GM12878 (cell line): ENCODE measurements around the gene LRRC4B. TPM values are rescaled to one million over a fixed set of nuclear protein-coding genes. Genes with fewer than 3 reads are reported as not detected.

Experiments used
- ATAC-seq: fragments of 200-7000 bp; cut with Tn5 transposase; 3 replicates; pipeline ENCODE4 v1.9.1; 2020; ENCODE audit warnings: mild to moderate bottlenecking, moderate library complexity
- BruUV-seq: library from RNA; stranded (reverse); fragments of 400-500 nt; replicated peaks from 2 replicates; lab custom pipeline; 2021; lab: Mats Ljungman, UMichigan
- CTCF ChIA-PET: fragments of 300-600 bp; sonication (Branson Sonifier 250); formaldehyde crosslinking; extraction: SDS; loops from one replicate; lab custom pipeline; 2021; ENCODE audit warnings: inconsistent platforms; lab: Yijun Ruan, JAX
- POLR2A ChIA-PET: fragments of 350-600 bp; formaldehyde crosslinking; extraction: SDS; loops from one replicate; lab custom pipeline; 2021; ENCODE audit warnings: inconsistent platforms; lab: Charles Lee
- RAD21 ChIA-PET: fragments of 300-600 bp; sonication (Branson Sonifier 250); formaldehyde crosslinking; loops from one replicate; lab custom pipeline; 2023; ENCODE audit warnings: antibody characterized with exemption; ENCODE audit not compliant: unreplicated experiment; lab: Charles Lee
- SMC1A ChIA-PET: fragments of 300-600 bp; sonication (Branson Sonifier 250); formaldehyde crosslinking; loops from one replicate; lab custom pipeline; 2023; ENCODE audit not compliant: unreplicated experiment, uncharacterized antibody; lab: Charles Lee
- DNase-seq: peaks from one replicate; pipeline ENCODE4 v3.0.0-alpha.2; 2011; ENCODE audit warnings: low read depth, low spot score
- FAIRE-seq: peaks from 3 replicates; lab custom pipeline; 2011; peaks lifted over from hg19 to GRCh38; lab: Jason Lieb, UNC
- H2AFZ ChIP-seq: 2 replicates; pipeline ENCODE4 v1.6.0; 2011; ENCODE audit warnings: low read depth, low read length, control low read depth; ENCODE audit not compliant: control insufficient read depth
- H3K27ac ChIP-seq: 2 replicates; pipeline ENCODE4 v1.5.1; 2011; ENCODE audit warnings: control low read depth; ENCODE audit not compliant: control insufficient read depth, insufficient read depth
- H3K27me3 ChIP-seq, 2 experiments: replicated peaks in 1 of 2; 2 replicates each; pipeline versions ENCODE4 v1.6.0 to v1.6.1; 2011; ENCODE audit warnings: low read length in 1 of 2; ENCODE audit not compliant: control insufficient read depth in 2 of 2, insufficient read depth in 2 of 2
- H3K36me3 ChIP-seq, 2 experiments: 2 replicates each; pipeline ENCODE4 v1.5.1; 2011; ENCODE audit warnings: low read length in 1 of 2; ENCODE audit not compliant: control insufficient read depth in 2 of 2, insufficient read depth in 2 of 2
- H3K4me1 ChIP-seq: 2 replicates; pipeline ENCODE4 v1.6.1; 2011; ENCODE audit warnings: mild to moderate bottlenecking, low read length, moderate library complexity, mixed read lengths; ENCODE audit not compliant: control insufficient read depth, insufficient read depth
- H3K4me2 ChIP-seq: 2 replicates; pipeline ENCODE4 v1.6.0; 2011; ENCODE audit warnings: control low read depth; ENCODE audit not compliant: control insufficient read depth, insufficient read depth
- H3K4me3 ChIP-seq: fragments of 200-600 bp; sonication (generic); 2 replicates; pipeline ENCODE4 v1.5.1; 2016
- H3K79me2 ChIP-seq: 2 replicates; pipeline ENCODE4 v1.6.0; 2011; ENCODE audit warnings: low read length; ENCODE audit not compliant: control insufficient read depth, insufficient read depth
- H3K9ac ChIP-seq: 2 replicates; pipeline ENCODE4 v1.8.0; 2011; ENCODE audit warnings: low read length, control low read depth, mixed read lengths; ENCODE audit not compliant: control insufficient read depth, insufficient read depth
- H3K9me3 ChIP-seq: replicated peaks from 3 replicates; pipeline ENCODE4 v1.5.1; 2011; ENCODE audit warnings: mild to moderate bottlenecking, low read length; ENCODE audit not compliant: control insufficient read depth, insufficient read depth
- H4K20me1 ChIP-seq: 2 replicates; pipeline ENCODE4 v1.6.0; 2011; ENCODE audit not compliant: control insufficient read depth, insufficient read depth
- BHLHE40 ChIP-seq, 2 experiments: fragments of 450-650 bp in 1 of 2; IDR thresholded peaks; 2 replicates each; pipeline ENCODE4 v1.6.1; 2011 to 2017; ENCODE audit warnings: low read depth in 2 of 2, borderline replicate concordance in 1 of 2, improper control_type of control experiment in 1 of 2, low read length in 1 of 2, mild to moderate bottlenecking in 1 of 2
- CUX1 ChIP-seq: IDR thresholded peaks from 2 replicates; pipeline ENCODE4 v1.6.1; 2012; ENCODE audit warnings: improper control_type of control experiment, low read depth, low read length; ENCODE audit not compliant: insufficient replicate concordance
- HDAC6 ChIP-seq: fragments of 200-600 bp; sonication (generic); IDR thresholded peaks from one replicate; pipeline ENCODE4 v1.8.0; 2017; ENCODE audit warnings: antibody characterized with exemption; ENCODE audit not compliant: unreplicated experiment
- MEF2B ChIP-seq: fragments of 450-650 bp; IDR thresholded peaks from 2 replicates; pipeline ENCODE4 v1.6.1; 2018; ENCODE audit warnings: mild to moderate bottlenecking, moderate library complexity; ENCODE audit not compliant: partially characterized antibody, poor library complexity, severe bottlenecking
- NBN ChIP-seq: fragments of 450-650 bp; IDR thresholded peaks from 2 replicates; pipeline ENCODE4 v1.6.1; 2016
- SRF ChIP-seq, 2 experiments: IDR thresholded peaks; 2 replicates each; pipeline ENCODE4 v1.6.1; 2011; ENCODE audit warnings: low read depth in 2 of 2, low read length in 2 of 2, mild to moderate bottlenecking in 1 of 2, moderate library complexity in 1 of 2
- TCF12 ChIP-seq: IDR thresholded peaks from 2 replicates; pipeline ENCODE4 v1.6.1; 2011; ENCODE audit warnings: low read depth, mild to moderate bottlenecking, low read length
- ZNF24 ChIP-seq: fragments of 450-650 bp; IDR thresholded peaks from 2 replicates; pipeline ENCODE4 v1.6.1; 2017; ENCODE audit warnings: antibody characterized with exemption, mild to moderate bottlenecking
- WGBS: methylation state at CpG from one replicate; pipeline ENCODE4 v1.1.6; 2016; ENCODE audit warnings: low lambda C conversion rate; ENCODE audit not compliant: insufficient replicate concordance, insufficient coverage; ENCODE audit errors: missing lambda C conversion rate; 5-methylcytosine and 5-hydroxymethylcytosine counted together
- in situ Hi-C: fragments of 300-500 bp; cut with MboI; formaldehyde crosslinking; loops from 9 replicates; pipeline ENCODE4 v1.14.3; 2018; ENCODE audit warnings: mixed read lengths
- intact Hi-C: fragments of 100-400 bp; cut with micrococcal nuclease; formaldehyde crosslinking; loops from one replicate; pipeline ENCODE4 v1.14.2; 2022; ENCODE audit not compliant: unreplicated experiment
- polyA plus RNA-seq, 11 experiments: library from polyadenylated mRNA; depleted of rRNA in 4 of 11; unstranded in 6 of 11; stranded (reverse) in 5 of 11; fragments of >200 nt; fragmentation: Nextera tagmentation in 4 of 11; fragmentation: Illumina TruSeq in 1 of 11; extraction: Ambion mirVana in 4 of 11; extraction: Trizol in 1 of 11; gene quantifications; 1 replicate in 1 of 11; 2 replicates in 10 of 11; pipeline versions ENCODE4 v1.2.1 to v1.2.3, GENCODE V29; 2011 to 2016; ENCODE audit warnings: inconsistent platforms in 2 of 11, missing spikeins in 2 of 11, low read depth in 1 of 11
- total RNA-seq, 4 experiments: library from RNA; depleted of rRNA in 3 of 4; stranded (reverse); fragments of >200 nt in 3 of 4; fragmentation: Illumina TruSeq in 1 of 4; extraction: Trizol in 1 of 4; gene quantifications; 2 replicates each; pipeline versions ENCODE4 v1.2.1 to v1.2.3, GENCODE V29; 2013 to 2021

LRRC4B gene
- total and polyA plus RNA-seq, 10 of the 15 experiments (the other 5 are each of a cell fraction or from before 2014, with no cell fraction given), result 0.14 TPM; not detected in 9

DNA sequence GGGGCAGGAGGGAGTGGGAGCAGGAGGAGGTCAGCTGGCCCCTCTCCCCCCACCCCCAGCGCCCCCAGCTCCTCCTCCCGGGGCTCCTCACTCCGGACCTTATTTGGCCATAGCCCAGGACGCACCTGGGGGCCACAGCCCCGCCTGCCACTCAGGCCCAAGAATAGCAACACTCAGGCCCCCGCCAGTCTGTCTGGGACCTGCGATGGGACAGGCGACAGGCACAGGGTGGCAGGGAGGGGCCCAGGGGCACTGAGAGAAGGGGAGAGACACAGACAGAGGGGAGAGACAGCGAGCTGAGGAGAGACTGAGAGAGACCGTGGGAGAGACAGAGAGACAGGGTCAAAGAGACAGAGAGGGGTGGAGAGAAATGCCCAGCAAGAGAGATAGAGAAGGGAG, 67.5 kb downstream of the LRRC4B start (continued):
- TF ChIP-seq CUX1, result no peak
- TF ChIP-seq NBN, result no peak
- TF ChIP-seq, all 136 proteins: peak for 2

DNA sequence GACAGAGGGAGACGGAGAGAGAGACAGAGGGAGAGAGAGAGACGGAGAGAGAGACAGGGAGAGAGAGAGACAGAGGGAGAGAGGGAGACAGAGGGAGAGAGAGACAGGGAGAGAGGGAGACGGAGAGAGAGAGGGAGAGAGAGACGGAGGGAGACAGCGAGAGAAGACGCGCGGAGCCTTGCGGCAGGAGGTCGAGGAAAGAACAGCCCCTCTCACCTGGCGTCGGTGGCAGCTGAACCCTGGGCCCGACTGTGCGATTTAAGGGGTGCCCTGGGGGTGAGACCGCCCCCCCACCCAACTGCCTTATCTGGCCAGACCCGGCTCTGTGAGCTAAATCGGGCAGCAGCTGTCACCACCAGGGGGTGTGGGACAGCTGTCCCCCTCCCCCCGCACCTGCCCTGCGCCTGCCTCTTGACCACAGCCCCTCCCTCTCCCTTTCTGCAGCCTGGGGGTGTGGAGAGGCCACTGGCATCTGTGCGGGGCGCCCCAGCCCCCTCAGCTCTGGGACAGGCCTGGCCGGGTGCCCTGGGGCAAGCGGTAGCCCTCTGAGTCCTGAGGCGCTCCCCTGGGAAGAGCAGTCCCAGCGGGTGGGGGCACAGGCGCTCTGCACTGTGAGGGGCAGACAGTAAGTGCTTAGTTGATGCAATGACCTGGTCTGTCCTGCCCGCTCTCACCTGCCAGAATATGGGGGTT, 68.0 kb downstream of the LRRC4B start:
- whole genome bisulfite sequencing, result 49% methylated on average over 20 of the region's 27 CpGs
- no peaks in the 10 kb centered on the region for H3K4me1 ChIP-seq

More for the DNA sequence above, 68.0 kb downstream of the LRRC4B start:
- ChIA-PET SMC1A (no interaction called here), POLR2A (no interaction called here), RAD21 (no interaction called here), CTCF (no interaction called here)
- no peaks in the 10 kb centered on the region for H3K36me3 ChIP-seq
- in situ Hi-C loops, result no loop called here
- H3K9me3 ChIP-seq, result no peaks in the 10 kb centered on the region
- no peak overlapping the region for H3K4me2 ChIP-seq
- H3K27me3 ChIP-seq, result no peaks in the 10 kb centered on the region
- H3K4me3 ChIP-seq, result no peak overlapping the region
- H4K20me1 ChIP-seq, result no peaks in the 10 kb centered on the region
- H2AFZ ChIP-seq, result no peak overlapping the region
- intact Hi-C loops, result no loop called here
- BruUV-seq, result no TSS peak
- ATAC-seq, result peak; percentile 81
- H3K27ac ChIP-seq, result no peak overlapping the region
- TF ChIP-seq SRF (IDR thresholded peaks at IDR 0.05; ENCODE audit: low read depth in 2 of 2, low read length in 2 of 2), result peak in 1 of 2 experiments; percentile 60; a peak in 1 of 4 replicates
- TF ChIP-seq MEF2B, result peak; percentile 74
- TF ChIP-seq HDAC6, result no peak
- 0 out of 4 replicates have a peak, but pooled peaks of 1 of the 2 experiments have one; percentile 21 for TF ChIP-seq BHLHE40 (IDR thresholded peaks at IDR 0.05; ENCODE audit: borderline replicate concordance in 1 of 2, low read depth in 2 of 2, low read length in 1 of 2)
- TF ChIP-seq TCF12, result peak; percentile 70; the same call in 1 of the 2 replicates
- TF ChIP-seq ZNF24, result no peak
- DNase-seq, result no peak
- H3K9ac ChIP-seq, result no peak overlapping the region
- FAIRE-seq, result no peak
- no peaks in the 10 kb centered on the region for H3K79me2 ChIP-seq
